ENCODE data around the gene TMPRSS9.

Gene TMPRSS9

DNA sequence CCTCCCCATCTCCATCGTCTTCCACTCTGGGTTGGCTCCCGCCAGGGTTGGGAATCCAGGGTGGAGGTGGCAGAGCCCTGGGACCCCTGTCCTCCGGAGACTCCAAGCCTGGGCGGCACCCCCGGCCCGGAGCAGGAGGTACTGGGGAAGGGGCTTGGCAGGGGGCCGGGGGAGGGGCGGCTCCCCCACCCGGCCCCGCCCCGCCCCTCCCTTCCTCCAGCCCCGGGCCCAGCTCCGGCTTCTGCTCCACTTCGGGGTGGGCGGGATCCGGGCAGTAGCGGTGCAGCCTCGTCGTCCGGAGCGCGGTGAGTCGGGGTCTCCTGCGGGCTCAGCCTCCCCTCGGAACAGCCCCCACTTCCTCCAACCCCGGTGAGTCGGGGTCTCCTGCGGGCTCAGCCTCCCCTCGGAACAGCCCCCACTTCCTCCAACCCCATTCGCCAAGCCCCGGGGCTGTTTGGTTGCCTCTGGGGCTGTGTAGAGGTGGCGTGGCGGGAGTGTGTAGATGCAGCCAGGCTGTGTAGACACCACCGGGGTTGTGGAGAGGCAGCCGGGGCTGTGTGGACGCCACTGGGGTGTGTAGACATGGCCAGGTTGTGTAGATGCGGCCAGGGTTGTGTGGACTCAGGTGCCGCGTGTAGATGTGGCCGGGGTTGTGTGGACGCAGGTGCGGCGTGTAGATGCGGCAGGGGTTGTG is at the start of gene TMPRSS9:
TSS of gene TMPRSS9 (plus strand) at position 274 of the 694 bp plus-strand sequence. CDS start 29,521 bp downstream, outside the sequence.
- Histone ChIP-seq H3K4me3 (ENCODE audit: low read depth, low read length) (no peak within 1 kb of the TSS), H3K4me1 (ENCODE audit: control insufficient read depth, insufficient read depth, low read length) (no peaks in the 10 kb centered on the region), H3K27ac (ENCODE audit: extremely low read depth, low read depth, low read length) (no peak within 1 kb of the TSS), H3K36me3 (ENCODE audit: control insufficient read depth in 2 of 2, insufficient read depth in 1 of 2, low read length in 2 of 2) (no peaks in the 10 kb centered on the region), H3K9me3 (ENCODE audit: control insufficient read depth, insufficient read depth, low read depth, low read length) (no peaks in the 10 kb centered on the region)
- ChIA-PET CTCF (no interaction called here), POLR2A (no interaction called here)
- TF ChIP-seq, protein P1, sequence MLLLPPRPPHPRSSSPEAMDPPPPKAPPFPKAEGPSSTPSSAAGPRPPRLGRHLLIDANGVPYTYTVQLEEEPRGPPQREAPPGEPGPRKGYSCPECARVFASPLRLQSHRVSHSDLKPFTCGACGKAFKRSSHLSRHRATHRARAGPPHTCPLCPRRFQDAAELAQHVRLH (tag by site-specific recombination; IDR thresholded peaks at IDR 0.05): no peak
- TF ChIP-seq ZBTB17 (tag by site-specific recombination; IDR thresholded peaks at IDR 0.05): no peak
- no peak for TF ChIP-seq ZNF560 (tag by site-specific recombination; IDR thresholded peaks at IDR 0.05; ENCODE audit: borderline replicate concordance)
- 0 out of 2 replicates have a peak, but pooled peaks have one; percentile 1 for TF ChIP-seq KLF1 (tag by site-specific recombination; IDR thresholded peaks at IDR 0.05)

DNA sequence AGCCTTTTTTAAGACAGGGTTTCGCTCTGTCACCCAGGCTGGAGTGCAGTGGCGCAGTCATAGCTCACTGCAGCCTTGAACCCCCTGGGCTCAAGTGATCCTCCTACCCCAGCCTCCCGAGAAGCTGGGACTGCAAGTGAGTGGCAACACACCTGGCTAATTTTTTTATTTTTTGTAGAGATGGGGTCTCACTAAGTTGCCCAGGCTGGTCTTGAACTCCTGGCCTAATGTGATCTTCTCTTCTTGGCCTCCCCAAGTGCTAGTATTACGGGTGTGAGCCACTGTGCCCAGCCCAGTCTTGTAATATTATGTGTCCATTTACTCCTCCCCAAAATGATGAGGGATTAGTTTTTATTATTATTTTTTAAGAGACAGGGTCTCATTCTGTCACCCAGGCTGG is 49.0 kb upstream of the TMPRSS9 start:
- Histone ChIP-seq H3K4me1 (ENCODE audit: control insufficient read depth, insufficient read depth, low read length) (no peaks in the 10 kb centered on the region), H3K9me3 (ENCODE audit: control insufficient read depth, insufficient read depth, low read depth, low read length) (no peaks in the 10 kb centered on the region), H3K4me3 (ENCODE audit: low read depth, low read length) (no peak overlapping the region), H3K36me3 (ENCODE audit: control insufficient read depth in 2 of 2, insufficient read depth in 1 of 2, low read length in 2 of 2) (no peaks in the 10 kb centered on the region), H3K27ac (ENCODE audit: extremely low read depth, low read depth, low read length) (no peak overlapping the region)
- TF ChIP-seq ZNF121 (tag by site-specific recombination; IDR thresholded peaks at IDR 0.05): peak; percentile 69; the same call in 1 of the 2 replicates
- no peak for TF ChIP-seq ZNF37A (tag by site-specific recombination; IDR thresholded peaks at IDR 0.05)
- ChIA-PET POLR2A (interaction anchor here (0.7 kb wide), 1 partner anchor 215 kb away, joined by 4 read pairs; no protein-coding TSS in a partner anchor), CTCF (no interaction called here)

DNA sequence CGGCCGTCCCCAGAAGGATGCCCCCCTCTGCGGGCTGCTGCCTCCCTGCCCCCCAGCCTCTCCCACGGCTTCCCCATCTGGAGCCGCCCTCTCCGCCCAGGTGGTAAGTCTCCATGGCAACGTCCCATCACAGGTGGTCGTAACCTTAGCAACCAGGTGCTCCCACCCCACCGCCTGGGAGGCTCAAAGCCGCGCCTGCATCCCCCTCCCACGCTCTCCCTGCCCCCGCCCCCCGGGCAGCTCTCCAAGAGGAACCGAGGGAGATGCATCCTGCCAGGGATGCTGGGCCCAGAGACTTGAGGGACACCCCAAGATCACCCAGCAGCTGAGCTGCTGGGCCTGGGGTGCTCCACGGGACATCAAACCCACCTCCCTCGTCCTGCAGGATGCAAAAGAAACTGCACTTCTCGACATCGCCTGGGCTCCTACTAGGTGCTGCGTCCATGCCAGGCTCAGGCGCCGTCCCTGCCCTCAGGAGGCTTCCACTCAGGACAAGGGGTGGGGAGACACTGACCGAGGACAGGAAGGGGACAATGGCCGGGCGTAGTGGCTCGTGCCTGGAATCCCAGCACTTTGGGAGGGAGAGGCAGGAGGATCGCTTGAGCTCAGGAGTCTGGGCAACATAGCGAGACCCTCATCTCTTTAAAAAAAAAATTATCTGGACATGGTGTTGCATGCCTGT is 47.1 kb upstream of the TMPRSS9 start:
- TF ChIP-seq ZNF555 (tag by site-specific recombination; conservative IDR thresholded peaks at IDR 0.05): no peak
- no peak for TF ChIP-seq WT1 (tag by site-specific recombination; IDR thresholded peaks at IDR 0.05)
- TF ChIP-seq ZNF404 (tag by site-specific recombination; IDR thresholded peaks at IDR 0.05): no peak
- TF ChIP-seq ZNF623 (tag by site-specific recombination; IDR thresholded peaks at IDR 0.05): no peak
- no peak for TF ChIP-seq ZNF133 (tag by site-specific recombination; IDR thresholded peaks at IDR 0.05)
- no peak for TF ChIP-seq MEIS1 (CRISPR knock-in tag; IDR thresholded peaks at IDR 0.05; ENCODE audit: borderline replicate concordance)
- TF ChIP-seq ZNF768 (tag by site-specific recombination; IDR thresholded peaks at IDR 0.05): no peak
- peak; percentile 81 for TF ChIP-seq GLIS1 (tag by site-specific recombination; IDR thresholded peaks at IDR 0.05)
- TF ChIP-seq ZNF433 (tag by site-specific recombination; IDR thresholded peaks at IDR 0.05; ENCODE audit: low read depth): no peak
- no peak for TF ChIP-seq ZNF175 (tag by site-specific recombination; IDR thresholded peaks at IDR 0.05)
- TF ChIP-seq ZNF776 (tag by site-specific recombination; IDR thresholded peaks at IDR 0.05; ENCODE audit: borderline replicate concordance): no peak
- TF ChIP-seq, protein P2, sequence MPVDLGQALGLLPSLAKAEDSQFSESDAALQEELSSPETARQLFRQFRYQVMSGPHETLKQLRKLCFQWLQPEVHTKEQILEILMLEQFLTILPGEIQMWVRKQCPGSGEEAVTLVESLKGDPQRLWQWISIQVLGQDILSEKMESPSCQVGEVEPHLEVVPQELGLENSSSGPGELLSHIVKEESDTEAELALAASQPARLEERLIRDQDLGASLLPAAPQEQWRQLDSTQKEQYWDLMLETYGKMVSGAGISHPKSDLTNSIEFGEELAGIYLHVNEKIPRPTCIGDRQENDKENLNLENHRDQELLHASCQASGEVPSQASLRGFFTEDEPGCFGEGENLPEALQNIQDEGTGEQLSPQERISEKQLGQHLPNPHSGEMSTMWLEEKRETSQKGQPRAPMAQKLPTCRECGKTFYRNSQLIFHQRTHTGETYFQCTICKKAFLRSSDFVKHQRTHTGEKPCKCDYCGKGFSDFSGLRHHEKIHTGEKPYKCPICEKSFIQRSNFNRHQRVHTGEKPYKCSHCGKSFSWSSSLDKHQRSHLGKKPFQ (tag by site-specific recombination; IDR thresholded peaks at IDR 0.05): no peak
- TF ChIP-seq EGR2 (tag by site-specific recombination; IDR thresholded peaks at IDR 0.05; ENCODE audit: low read depth): 0 out of 2 replicates have a peak, but pooled peaks have one; percentile 43
- TF ChIP-seq ZFHX2 (tag by site-specific recombination; conservative IDR thresholded peaks at IDR 0.05): peak; percentile 20; the same call in 1 of the 2 replicates
- POLR2A ChIA-PET: no interaction called here
- Histone ChIP-seq H3K4me1 (ENCODE audit: control insufficient read depth, insufficient read depth, low read length) (no peaks in the 10 kb centered on the region), H3K27ac (ENCODE audit: extremely low read depth, low read depth, low read length) (no peak overlapping the region), H3K36me3 (ENCODE audit: control insufficient read depth in 2 of 2, insufficient read depth in 1 of 2, low read length in 2 of 2) (no peaks in the 10 kb centered on the region), H3K4me3 (ENCODE audit: low read depth, low read length) (no peak overlapping the region), H3K9me3 (ENCODE audit: control insufficient read depth, insufficient read depth, low read depth, low read length) (no peaks in the 10 kb centered on the region)
- CTCF ChIA-PET: no interaction called here

All from HEK293 (cell line).